ENCODE results near the gene HVCN1. TPM values are rescaled to one million over a fixed set of nuclear protein-coding genes. Genes with fewer than 3 reads are reported as not detected.

HVCN1 gene
- total and polyA plus RNA-seq, 4 donors = 9.1 to 16.7 (median 10.8) TPM

GRCh38 chr12:110677982-110678381, 10.9 kb downstream of the HVCN1 start:
- Histone ChIP-seq H3K9ac (ENCODE audit: insufficient read depth in 1 of 2, low read length in 2 of 2) (no peak overlapping the region), H3K27ac (ENCODE audit: low read depth in 1 of 2, low read length in 1 of 2) (no peak overlapping the region), H3K4me1 (ENCODE audit: control insufficient read depth in 5 of 5, insufficient read depth in 5 of 5, low read length in 5 of 5) (peaks cover 0 to 1% (median 0%) of the 10 kb centered on the region in 5 donors), H3K36me3 (ENCODE audit: control insufficient read depth in 4 of 4, insufficient read depth in 4 of 4, low read length in 4 of 4) (peaks cover 0 to 15% (median 9%) of the 10 kb centered on the region in 4 donors), H3K27me3 (ENCODE audit: control insufficient read depth in 3 of 3, insufficient read depth in 3 of 3, low read length in 2 of 3) (no peaks in the 10 kb centered on the region), H3K9me3 (ENCODE audit: control insufficient read depth in 4 of 4, insufficient read depth in 3 of 4, low read length in 3 of 4) (peaks cover 0 to 1% (median 0%) of the 10 kb centered on the region in 4 donors), H3K4me3 (no peak overlapping the region)
- WGBS, 2 donors = 83 to 91% methylated on average over 4 of the region's 4 CpGs
- ATAC-seq (ENCODE audit: insufficient read depth, low FRiP score) = no peak
- TF ChIP-seq CTCF (IDR thresholded peaks at IDR 0.05; ENCODE audit: control extremely low read depth, extremely low read depth) = no peak
- no peak for DNase-seq

- H3K4me3 ChIP-seq = no peak overlapping the region
- peaks cover 0 to 15% (median 8%) of the 10 kb centered on the region in 4 donors for H3K36me3 ChIP-seq (ENCODE audit: control insufficient read depth in 4 of 4, insufficient read depth in 4 of 4, low read length in 4 of 4)
- H3K9me3 ChIP-seq (ENCODE audit: control insufficient read depth in 4 of 4, insufficient read depth in 3 of 4, low read length in 3 of 4) = peaks cover 0 to 1% (median 0%) of the 10 kb centered on the region in 4 donors
- no peak for TF ChIP-seq CTCF (IDR thresholded peaks at IDR 0.05; ENCODE audit: control extremely low read depth, extremely low read depth)
- ATAC-seq (ENCODE audit: insufficient read depth, low FRiP score) (no peak), DNase-seq (no peak)
- no peaks in the 10 kb centered on the region for H3K27me3 ChIP-seq (ENCODE audit: control insufficient read depth in 3 of 3, insufficient read depth in 3 of 3, low read length in 2 of 3)
- WGBS, 2 donors = 47 to 55% methylated on average over 5 of the region's 5 CpGs
- peaks cover 0 to 1% (median 0%) of the 10 kb centered on the region in 5 donors for H3K4me1 ChIP-seq (ENCODE audit: control insufficient read depth in 5 of 5, insufficient read depth in 5 of 5, low read length in 5 of 5)
- H3K9ac ChIP-seq (ENCODE audit: insufficient read depth in 1 of 2, low read length in 2 of 2) = no peak overlapping the region
- H3K27ac ChIP-seq (ENCODE audit: low read depth in 1 of 2, low read length in 1 of 2) = peak overlapping the region in 1 of 2 donors; percentile 17
Measured at GRCh38 chr12:110677206-110677911, 11.6 kb downstream of the HVCN1 start.

- WGBS, 2 donors = 90 to 96% methylated on average over 4 of the region's 4 CpGs
- Histone ChIP-seq H3K9ac (ENCODE audit: insufficient read depth in 1 of 2, low read length in 2 of 2) (no peak overlapping the region), H3K27me3 (ENCODE audit: control insufficient read depth in 3 of 3, insufficient read depth in 3 of 3, low read length in 2 of 3) (no peaks in the 10 kb centered on the region), H3K36me3 (ENCODE audit: control insufficient read depth in 4 of 4, insufficient read depth in 4 of 4, low read length in 4 of 4) (peaks cover 0 to 20% (median 7%) of the 10 kb centered on the region in 4 donors), H3K4me3 (no peak overlapping the region), H3K9me3 (ENCODE audit: control insufficient read depth in 4 of 4, insufficient read depth in 3 of 4, low read length in 3 of 4) (no peaks in the 10 kb centered on the region), H3K4me1 (ENCODE audit: control insufficient read depth in 5 of 5, insufficient read depth in 5 of 5, low read length in 5 of 5) (no peaks in the 10 kb centered on the region), H3K27ac (ENCODE audit: low read depth in 1 of 2, low read length in 1 of 2) (no peak overlapping the region)
- no peak for ATAC-seq (ENCODE audit: insufficient read depth, low FRiP score)
- no peak for DNase-seq
- TF ChIP-seq CTCF (IDR thresholded peaks at IDR 0.05; ENCODE audit: control extremely low read depth, extremely low read depth) = no peak
Measured at GRCh38 chr12:110676171-110676570, 12.7 kb downstream of the HVCN1 start.

Measured in lung (tissue), 12 donors.